Esophagus muscularis mucosa (tissue), 4 donors: ENCODE measurements around the gene CDCA5. TPM values are rescaled to one million over a fixed set of nuclear protein-coding genes. Genes with fewer than 3 reads are reported as not detected.

ENCODE experiments used
- DNase-seq: peaks from one replicate; pipeline ENCODE4 v3.0.0-alpha.2; 2017; ENCODE audit errors: extremely low spot score
- H3K27ac ChIP-seq, 4 donors: fragments of 200-600 bp; sonication (generic); replicated peaks in 1 of 4; 1 replicate in 3 of 4; 2 replicates in 1 of 4; pipeline ENCODE4 v1.5.1; 2016 to 2019; ENCODE audit warnings: mild to moderate bottlenecking in 1 of 4
- H3K27me3 ChIP-seq, 4 donors: fragments of 200-600 bp; sonication (generic); one replicate each; pipeline versions ENCODE4 v1.5.1 to v1.6.0; 2016 to 2019
- H3K36me3 ChIP-seq, 4 donors: fragments of 200-600 bp; sonication (generic); one replicate each; pipeline ENCODE4 v1.5.1; 2016 to 2019
- H3K4me1 ChIP-seq, 4 donors: fragments of 200-600 bp; sonication (generic); one replicate each; pipeline ENCODE4 v1.5.1; 2016 to 2019
- H3K4me3 ChIP-seq, 4 donors: fragments of 200-600 bp; sonication (generic); 1 replicate in 2 of 4; 2 replicates in 2 of 4; pipeline ENCODE4 v1.5.1; 2016 to 2019; ENCODE audit warnings: mild to moderate bottlenecking in 4 of 4, moderate library complexity in 1 of 4
- H3K9me3 ChIP-seq, 4 donors: fragments of 200-600 bp; sonication (generic); 1 replicate in 3 of 4; 2 replicates in 1 of 4; pipeline ENCODE4 v1.5.1; 2016 to 2019
- EP300 ChIP-seq: sonication (generic); formaldehyde crosslinking; IDR thresholded peaks from one replicate; pipeline ENCODE4 v1.6.1; 2017; ENCODE audit warnings: antibody characterized with exemption
- POLR2A ChIP-seq: fragments of 450-650 bp; IDR thresholded peaks from one replicate; pipeline ENCODE4 v1.6.1; 2017; ENCODE audit warnings: antibody characterized with exemption, moderate library complexity, mild to moderate bottlenecking, low read depth
- POLR2AphosphoS5 ChIP-seq, 2 donors: sonication (generic); formaldehyde crosslinking; IDR thresholded peaks; one replicate each; pipeline ENCODE4 v1.6.1; 2017; ENCODE audit warnings: antibody characterized with exemption in 2 of 2
- WGBS: methylation state at CpG from one replicate; pipeline ENCODE4 v1.1.5; 2018; 5-methylcytosine and 5-hydroxymethylcytosine counted together
- intact Hi-C: fragments of 100-400 bp; cut with DNase I; formaldehyde crosslinking; loops from one replicate; pipeline ENCODE4 v1.15.1; 2023
- total RNA-seq, 4 donors: library from RNA; depleted of rRNA; stranded (reverse); fragments of >200 nt; gene quantifications; one replicate each; pipeline versions ENCODE4 v1.1.0 to v1.2.1, GENCODE V29; 2016
- TF ChIP-seq, protein P1 (sequence below), 3 experiments: fragments of 200-600 bp in 2 of 3; fragments of 450-650 bp in 1 of 3; sonication (generic) in 2 of 3; IDR thresholded peaks; one replicate each; pipeline ENCODE4 v1.5.1; 2017 to 2019; ENCODE audit warnings: antibody characterized with exemption in 3 of 3, mild to moderate bottlenecking in 2 of 3, moderate library complexity in 1 of 3

CDCA5 gene
- total RNA-seq, 4 donors from 2014 or later: 0.33 to 1.1 (median 0.38) TPM

DNA sequence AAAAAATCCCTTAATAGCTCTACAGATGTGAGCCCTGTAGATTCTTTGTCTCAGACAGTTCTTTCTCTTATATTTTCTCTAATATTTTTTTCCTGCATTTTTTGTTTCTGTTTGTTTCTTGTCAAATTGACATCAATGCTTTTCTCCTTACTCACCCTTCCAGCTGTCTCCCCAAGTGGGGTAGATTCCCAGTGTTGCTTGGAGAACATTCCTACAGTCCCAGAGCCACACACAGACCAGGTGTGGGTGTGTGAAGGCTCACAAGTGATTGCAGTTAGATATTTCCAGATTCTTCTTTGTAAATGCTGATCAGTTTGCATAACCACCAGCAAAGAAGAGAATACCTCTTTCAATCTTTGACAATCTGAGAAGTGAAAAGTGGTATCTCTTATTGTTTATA, 19.6 kb upstream of the CDCA5 start:
- no peak overlapping the region for H3K4me3 ChIP-seq
- DNase-seq: no peak
- peaks cover 16 to 54% (median 34%) of the 10 kb centered on the region in 4 donors for H3K36me3 ChIP-seq
- H3K4me1 ChIP-seq: peaks cover 11 to 32% (median 23%) of the 10 kb centered on the region in 4 donors
- no peaks in the 10 kb centered on the region for H3K27me3 ChIP-seq
- no peak for TF ChIP-seq POLR2AphosphoS5 (IDR thresholded peaks at IDR 0.05)
- TF ChIP-seq POLR2A: no peak
- TF ChIP-seq, protein P1, sequence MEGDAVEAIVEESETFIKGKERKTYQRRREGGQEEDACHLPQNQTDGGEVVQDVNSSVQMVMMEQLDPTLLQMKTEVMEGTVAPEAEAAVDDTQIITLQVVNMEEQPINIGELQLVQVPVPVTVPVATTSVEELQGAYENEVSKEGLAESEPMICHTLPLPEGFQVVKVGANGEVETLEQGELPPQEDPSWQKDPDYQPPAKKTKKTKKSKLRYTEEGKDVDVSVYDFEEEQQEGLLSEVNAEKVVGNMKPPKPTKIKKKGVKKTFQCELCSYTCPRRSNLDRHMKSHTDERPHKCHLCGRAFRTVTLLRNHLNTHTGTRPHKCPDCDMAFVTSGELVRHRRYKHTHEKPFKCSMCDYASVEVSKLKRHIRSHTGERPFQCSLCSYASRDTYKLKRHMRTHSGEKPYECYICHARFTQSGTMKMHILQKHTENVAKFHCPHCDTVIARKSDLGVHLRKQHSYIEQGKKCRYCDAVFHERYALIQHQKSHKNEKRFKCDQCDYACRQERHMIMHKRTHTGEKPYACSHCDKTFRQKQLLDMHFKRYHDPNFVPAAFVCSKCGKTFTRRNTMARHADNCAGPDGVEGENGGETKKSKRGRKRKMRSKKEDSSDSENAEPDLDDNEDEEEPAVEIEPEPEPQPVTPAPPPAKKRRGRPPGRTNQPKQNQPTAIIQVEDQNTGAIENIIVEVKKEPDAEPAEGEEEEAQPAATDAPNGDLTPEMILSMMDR (IDR thresholded peaks at IDR 0.05): no peak
- no peak for TF ChIP-seq EP300
- H3K27ac ChIP-seq: no peak overlapping the region
- H3K9me3 ChIP-seq: no peaks in the 10 kb centered on the region
- intact Hi-C loops: no loop called here

- H3K27me3 ChIP-seq: no peaks in the 10 kb centered on the region
- intact Hi-C loops: no loop called here
- H3K27ac ChIP-seq: peak overlapping the region in 2 of 4 donors; percentile 15
These were observed 18.6 kb upstream of the CDCA5 start for GRCh38 chr11:65102142-65103095.

GRCh38 chr11:65100674-65101350, 17.0 kb upstream of the CDCA5 start:
- H3K27ac ChIP-seq: no peak overlapping the region
- TF ChIP-seq, protein P1 (IDR thresholded peaks at IDR 0.05): no peak
- TF ChIP-seq POLR2AphosphoS5 (IDR thresholded peaks at IDR 0.05): no peak
- TF ChIP-seq POLR2A: no peak
- TF ChIP-seq EP300: no peak
- H3K9me3 ChIP-seq: no peaks in the 10 kb centered on the region
- intact Hi-C loops: no loop called here
- peaks cover 26 to 52% (median 43%) of the 10 kb centered on the region in 4 donors for H3K4me1 ChIP-seq
- no peak for DNase-seq
- 85% methylated on average over 6 of the region's 6 CpGs for WGBS
- peaks cover 5 to 47% (median 21%) of the 10 kb centered on the region in 4 donors for H3K36me3 ChIP-seq
- no peak overlapping the region for H3K4me3 ChIP-seq
- no peaks in the 10 kb centered on the region for H3K27me3 ChIP-seq

More at GRCh38 chr11:65102142-65103095, 18.6 kb upstream of the CDCA5 start:
- DNase-seq: no peak
- TF ChIP-seq, protein P1 (IDR thresholded peaks at IDR 0.05): no peak
- no peak for TF ChIP-seq POLR2AphosphoS5 (IDR thresholded peaks at IDR 0.05)
- no peak for TF ChIP-seq EP300
- no peak for TF ChIP-seq POLR2A
- Histone ChIP-seq H3K9me3 (no peaks in the 10 kb centered on the region), H3K4me1 (peaks cover 16 to 42% (median 32%) of the 10 kb centered on the region in 4 donors), H3K36me3 (peaks cover 5 to 54% (median 31%) of the 10 kb centered on the region in 4 donors), H3K4me3 (no peak overlapping the region)
- 77% methylated on average over 8 of the region's 8 CpGs for WGBS

- DNase-seq: no peak
- TF ChIP-seq, protein P1 (IDR thresholded peaks at IDR 0.05): no peak
- TF ChIP-seq EP300: no peak
- TF ChIP-seq POLR2AphosphoS5 (IDR thresholded peaks at IDR 0.05): no peak
- no peak for TF ChIP-seq POLR2A
- Histone ChIP-seq H3K4me3 (peak overlapping the region; percentile 75 to 93 (median 88)), H3K9me3 (no peaks in the 10 kb centered on the region), H3K27me3 (no peaks in the 10 kb centered on the region), H3K4me1 (peaks cover 22 to 36% (median 28%) of the 10 kb centered on the region in 4 donors), H3K27ac (peak overlapping the region; percentile 85 to 96 (median 90)), H3K36me3 (peaks cover 0 to 27% (median 12%) of the 10 kb centered on the region in 4 donors)
- intact Hi-C loops: loop anchor here (1.0 kb wide), 1 partner anchor 13 kb away; the partner anchor contains the start of genes CDCA5 and ZFPL1
- WGBS: 89% methylated on average over 2 of the region's 8 CpGs
These were observed 13.1 kb upstream of the CDCA5 start for GRCh38 chr11:65096926-65097325.
